H9 (cell line): ENCODE data around the gene SNRPB2. TPM values are rescaled to one million over a fixed set of nuclear protein-coding genes. Genes with fewer than 3 reads are reported as not detected.

Source experiments
- DNase-seq: peaks from one replicate; pipeline ENCODE4 v3.0.0-alpha.2; 2017
- H2AFZ ChIP-seq: one replicate; pipeline ENCODE4 v1.6.1; 2013; ENCODE audit warnings: mild to moderate bottlenecking, low read length, control low read depth, moderate library complexity
- H2AK5ac ChIP-seq: 2 replicates; pipeline ENCODE4 v1.6.1; 2013; ENCODE audit warnings: low read length, control low read depth, mixed read lengths; ENCODE audit not compliant: insufficient read length
- H2BK120ac ChIP-seq: one replicate; pipeline ENCODE4 v1.6.1; 2013; ENCODE audit warnings: low read depth, mild to moderate bottlenecking, low read length, control low read depth, inconsistent platforms; ENCODE audit not compliant: poor library complexity, severe bottlenecking
- H2BK12ac ChIP-seq: 2 replicates; pipeline ENCODE4 v1.6.1; 2013; ENCODE audit warnings: low read length, control low read depth, mixed read lengths, low read depth; ENCODE audit not compliant: insufficient read length
- H2BK15ac ChIP-seq: 2 replicates; pipeline ENCODE4 v1.6.1; 2013; ENCODE audit warnings: low read depth, low read length, control low read depth
- H2BK20ac ChIP-seq: one replicate; pipeline ENCODE4 v1.6.1; 2013; ENCODE audit warnings: low read depth, mild to moderate bottlenecking, low read length, control low read depth, inconsistent platforms; ENCODE audit not compliant: poor library complexity, severe bottlenecking
- H2BK5ac ChIP-seq: 2 replicates; pipeline ENCODE4 v1.6.1; 2013; ENCODE audit warnings: low read length, control low read depth, mixed read lengths; ENCODE audit not compliant: insufficient read length
- H3K14ac ChIP-seq: 2 replicates; pipeline ENCODE4 v1.6.1; 2013; ENCODE audit warnings: low read length, control low read depth; ENCODE audit not compliant: insufficient read depth
- H3K18ac ChIP-seq: 2 replicates; pipeline ENCODE4 v1.6.1; 2013; ENCODE audit warnings: low read depth, mild to moderate bottlenecking, mixed read lengths, low read length, control low read depth; ENCODE audit not compliant: insufficient read length
- H3K23ac ChIP-seq: 2 replicates; pipeline ENCODE4 v1.6.1; 2013; ENCODE audit warnings: low read length, control low read depth, mixed read lengths, low read depth; ENCODE audit not compliant: insufficient read length
- H3K23me2 ChIP-seq: 2 replicates; pipeline ENCODE4 v1.6.1; 2013; ENCODE audit warnings: low read depth, mild to moderate bottlenecking, mixed read lengths, low read length, control low read depth; ENCODE audit not compliant: insufficient read length, poor library complexity, severe bottlenecking
- H3K27ac ChIP-seq: 2 replicates; pipeline ENCODE4 v1.5.1; 2013; ENCODE audit warnings: low read length, control low read depth, mixed read lengths, low read depth; ENCODE audit not compliant: insufficient read length
- H3K27me3 ChIP-seq: 2 replicates; pipeline ENCODE4 v1.6.1; 2013; ENCODE audit warnings: low read length, control low read depth, inconsistent platforms; ENCODE audit not compliant: insufficient read depth
- H3K4ac ChIP-seq: 2 replicates; pipeline ENCODE4 v1.6.1; 2013; ENCODE audit warnings: low read depth, mild to moderate bottlenecking, control low read depth, inconsistent platforms, low read length, moderate library complexity
- H3K4me1 ChIP-seq: 2 replicates; pipeline ENCODE4 v1.6.1; 2013; ENCODE audit warnings: low read length, control low read depth, inconsistent platforms; ENCODE audit not compliant: insufficient read depth
- H3K4me2 ChIP-seq: 2 replicates; pipeline ENCODE4 v1.6.1; 2013; ENCODE audit warnings: low read length, control low read depth, mixed read lengths; ENCODE audit not compliant: insufficient read length, insufficient read depth
- H3K56ac ChIP-seq: 2 replicates; pipeline ENCODE4 v1.6.1; 2013; ENCODE audit warnings: low read depth, mild to moderate bottlenecking, mixed read lengths, low read length, control low read depth; ENCODE audit not compliant: insufficient read length
- H3K79me1 ChIP-seq: 2 replicates; pipeline ENCODE4 v1.6.1; 2013; ENCODE audit warnings: low read depth, mild to moderate bottlenecking, moderate library complexity, low read length, control low read depth, inconsistent platforms; ENCODE audit not compliant: insufficient read depth, poor library complexity, severe bottlenecking
- H3K79me2 ChIP-seq: 2 replicates; pipeline ENCODE4 v1.6.1; 2013; ENCODE audit warnings: low read length, control low read depth, inconsistent platforms; ENCODE audit not compliant: insufficient read depth
- H3K9ac ChIP-seq: 2 replicates; pipeline ENCODE4 v1.6.1; 2013; ENCODE audit warnings: low read length, control low read depth, mixed read lengths; ENCODE audit not compliant: insufficient read length; ENCODE audit errors: extremely low read depth
- H3K9me3 ChIP-seq: one replicate; pipeline ENCODE4 v1.6.1; 2013; ENCODE audit warnings: low read depth, low read length, inconsistent platforms; ENCODE audit not compliant: control insufficient read depth
- H3T11ph ChIP-seq: one replicate; pipeline ENCODE4 v1.6.1; 2013; ENCODE audit warnings: mild to moderate bottlenecking, low read length, control low read depth, inconsistent platforms
- H4K20me1 ChIP-seq: one replicate; pipeline ENCODE4 v1.6.1; 2013; ENCODE audit not compliant: control insufficient read depth, insufficient read length, insufficient read depth
- H4K5ac ChIP-seq: 2 replicates; pipeline ENCODE4 v1.6.1; 2013; ENCODE audit warnings: low read depth, mild to moderate bottlenecking, mixed read lengths, low read length, control low read depth; ENCODE audit not compliant: insufficient read length
- H4K8ac ChIP-seq: replicated peaks from 2 replicates; pipeline ENCODE4 v1.6.1; 2013; ENCODE audit warnings: low read length, control low read depth, mixed read lengths, low read depth; ENCODE audit not compliant: insufficient read length
- H4K91ac ChIP-seq: 2 replicates; pipeline ENCODE4 v1.6.1; 2013; ENCODE audit warnings: low read depth, mild to moderate bottlenecking, moderate library complexity, mixed read lengths, low read length, control low read depth; ENCODE audit not compliant: insufficient read length
- H3K27ac Mint-ChIP-seq, 3 experiments: 2 replicates in 2 of 3; 3 replicates in 1 of 3; pipeline ENCODE4 v1.8.0; 2020 to 2021; ENCODE audit warnings: mixed read lengths in 3 of 3, mild to moderate bottlenecking in 1 of 3, moderate library complexity in 1 of 3
- H3K27me3 Mint-ChIP-seq: 2 replicates; pipeline ENCODE4 v1.8.0; 2021; ENCODE audit warnings: low read depth, mild to moderate bottlenecking, moderate library complexity, mixed read lengths
- H3K36me3 Mint-ChIP-seq, 3 experiments: 2 replicates in 2 of 3; 3 replicates in 1 of 3; pipeline ENCODE4 v1.8.0; 2020 to 2021; ENCODE audit warnings: low read depth in 3 of 3, mixed read lengths in 3 of 3; ENCODE audit not compliant: insufficient read depth in 1 of 3
- H3K4me1 Mint-ChIP-seq, 2 experiments: 2 replicates each; pipeline ENCODE4 v1.8.0; 2020; ENCODE audit warnings: mixed read lengths in 2 of 2
- H3K4me3 Mint-ChIP-seq, 2 experiments: 2 replicates in 1 of 2; 3 replicates in 1 of 2; pipeline ENCODE4 v1.8.0; 2020 to 2021; ENCODE audit warnings: mild to moderate bottlenecking in 2 of 2, mixed read lengths in 2 of 2, moderate library complexity in 1 of 2
- H3K9me3 Mint-ChIP-seq, 2 experiments: 2 replicates in 1 of 2; 3 replicates in 1 of 2; pipeline ENCODE4 v1.8.0; 2020; ENCODE audit warnings: mild to moderate bottlenecking in 2 of 2, mixed read lengths in 2 of 2, moderate library complexity in 1 of 2
- CTCF ChIP-seq: fragments of 200-600 bp; sonication (generic); conservative IDR thresholded peaks from 3 replicates; pipeline ENCODE4 v1.8.0; 2021; ENCODE audit warnings: antibody characterized with exemption, mild to moderate bottlenecking
- total RNA-seq: library from RNA; stranded (reverse); gene quantifications from 2 replicates; pipeline ENCODE4 v1.2.1, GENCODE V29; 2021

The SNRPB2 gene
- total RNA-seq, 1 experiment from 2014 or later = 93.2 TPM

DNA sequence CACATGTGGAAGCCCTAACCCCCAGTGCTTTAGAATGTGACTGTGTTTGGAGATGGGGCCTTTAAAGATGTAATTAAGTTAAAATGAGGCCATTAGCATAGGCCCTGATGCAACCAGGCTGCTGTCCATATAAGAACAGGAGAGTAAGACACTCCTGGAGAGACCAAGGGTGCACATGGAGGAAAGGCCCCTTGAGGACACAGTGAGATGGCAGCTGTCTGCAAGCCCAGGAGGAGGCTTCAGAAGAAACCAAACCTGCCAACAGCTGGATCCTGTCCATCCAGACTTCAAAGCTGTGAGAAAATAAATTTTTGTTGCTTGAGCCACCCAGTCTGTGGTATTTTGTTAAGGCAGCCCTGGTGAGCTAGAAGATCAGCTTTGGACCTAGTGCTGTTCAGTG, 16.8 kb upstream of the SNRPB2 start:
- Histone ChIP-seq H3K23me2 (no peaks in the 10 kb centered on the region), H3K56ac (no peak overlapping the region), H2BK5ac (no peak overlapping the region), H3K9ac (no peak overlapping the region), H4K8ac (no peak overlapping the region), H4K5ac (no peak overlapping the region), H3K4ac (no peak overlapping the region), H3K27me3 (no peaks in the 10 kb centered on the region), H3K14ac (no peak overlapping the region), H3T11ph (no peak overlapping the region), H3K18ac (no peak overlapping the region), H3K27ac (no peak overlapping the region), H2BK12ac (no peak overlapping the region), H4K20me1 (no peaks in the 10 kb centered on the region), H4K91ac (no peak overlapping the region), H2BK15ac (no peak overlapping the region), H3K79me1 (no peaks in the 10 kb centered on the region), H3K4me2 (no peak overlapping the region), H2BK120ac (no peak overlapping the region), H3K9me3 (no peaks in the 10 kb centered on the region), H3K23ac (no peak overlapping the region), H3K4me1 (no peaks in the 10 kb centered on the region), H2BK20ac (no peak overlapping the region), H3K79me2 (no peaks in the 10 kb centered on the region), H2AK5ac (no peak overlapping the region), H2AFZ (no peak overlapping the region)
- no peak overlapping the region for H3K27ac Mint-ChIP-seq
- no peak for DNase-seq
- no peaks in the 10 kb centered on the region for H3K36me3 Mint-ChIP-seq
- peaks cover 5 to 14% of the 10 kb centered on the region in 2 experiments for H3K4me1 Mint-ChIP-seq
- H3K9me3 Mint-ChIP-seq = no peaks in the 10 kb centered on the region; a peak in 1 of 5 replicates
- H3K27me3 Mint-ChIP-seq = no peaks in the 10 kb centered on the region
- no peak overlapping the region for H3K4me3 Mint-ChIP-seq
- no peak for TF ChIP-seq CTCF
